HG02870 (cell line): ENCODE data around the gene TXNRD1.
"Not testable (repeated sequence)": the region's sequence is repeated elsewhere in the genome, so short reads cannot be mapped to it uniquely, and the experiment has no call there.

ENCODE experiments used
- ATAC-seq: cut with Tn5 transposase; IDR thresholded peaks from one replicate; pipeline ENCODE4 v1.9.1; 2021; ENCODE audit warnings: mild to moderate bottlenecking, moderate library complexity; ENCODE audit not compliant: unreplicated experiment

TXNRD1 gene

DNA sequence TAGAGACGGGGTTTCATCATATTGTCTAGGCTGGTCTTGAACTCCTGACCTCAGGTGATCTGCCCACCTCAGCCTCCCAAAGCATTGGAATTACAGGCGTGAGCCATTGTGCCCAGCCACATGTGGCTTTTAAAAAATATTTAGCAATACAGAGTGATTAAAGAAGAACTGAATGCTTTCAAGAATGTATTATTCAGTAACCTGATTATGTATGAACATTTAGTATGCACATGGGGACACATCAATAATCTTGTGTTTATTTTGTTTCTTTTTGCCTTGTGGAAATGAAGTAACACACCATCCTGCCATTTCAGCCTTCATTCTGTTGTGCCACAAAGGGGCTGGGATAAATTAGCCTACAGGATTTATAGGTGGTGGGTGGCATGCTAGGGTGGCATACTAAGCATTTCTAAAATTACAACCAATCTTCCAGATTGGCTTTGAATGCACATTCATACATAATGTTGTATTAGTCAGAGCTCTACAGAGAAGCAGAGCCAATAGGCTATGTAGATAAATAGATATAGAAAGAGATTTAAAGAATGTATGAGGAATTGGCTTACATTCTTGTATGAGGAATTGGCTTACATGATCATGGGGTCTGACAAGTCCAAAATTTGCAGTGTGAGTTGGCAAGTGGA lies 25.5 kb upstream of the TXNRD1 start:
- ATAC-seq = no peak

DNA sequence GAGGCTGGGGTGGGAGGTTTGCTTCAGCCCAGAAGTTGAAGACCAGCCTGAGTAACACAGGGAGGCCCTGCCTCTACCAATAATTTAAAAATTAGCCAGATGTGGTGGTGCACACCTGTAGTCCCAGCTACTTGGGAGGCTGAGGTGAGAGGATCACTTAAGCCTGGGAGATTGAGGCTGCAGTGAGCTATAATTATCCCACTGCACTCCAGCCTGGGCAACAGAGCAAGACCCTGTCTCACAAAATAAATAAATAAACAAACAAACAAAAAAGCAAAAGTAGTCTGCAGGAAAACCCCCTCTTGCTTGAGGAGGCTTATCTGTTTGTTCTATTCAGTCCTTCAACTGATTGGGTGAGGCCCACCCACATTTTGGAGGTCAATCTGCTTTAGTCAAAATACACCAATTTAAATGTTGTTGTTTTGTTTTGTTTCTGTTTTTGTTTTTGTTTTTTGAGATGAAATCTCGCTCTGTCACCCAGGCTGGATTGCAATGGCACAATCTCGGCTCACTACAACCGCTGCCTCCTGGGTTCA lies 24.9 kb upstream of the TXNRD1 start:
- no peak for ATAC-seq

- ATAC-seq = no peak
Observed at GRCh38 chr12:104197264-104197663, 18.3 kb upstream of the TXNRD1 start.

DNA sequence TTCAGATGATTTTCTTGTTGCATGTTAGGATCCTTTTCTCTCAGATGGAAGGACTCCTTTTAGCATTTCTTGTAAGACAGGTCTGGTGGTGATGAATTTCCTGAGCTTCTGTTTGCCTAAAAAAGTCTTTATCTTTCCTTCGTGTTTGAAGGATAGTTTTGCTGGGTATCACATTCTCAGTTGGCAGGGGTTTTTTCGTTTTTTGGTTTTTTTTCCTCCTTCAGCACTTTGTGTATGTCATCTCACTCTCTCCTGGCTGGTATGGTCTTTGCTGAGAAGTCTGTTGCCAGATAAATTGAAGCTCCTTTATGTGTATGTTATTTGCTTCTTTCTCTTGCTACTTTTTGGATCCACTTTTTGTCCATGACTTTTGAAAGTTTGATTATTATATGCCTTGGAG lies 15.6 kb upstream of the TXNRD1 start:
- ATAC-seq = no peak

GRCh38 chr12:104201238-104202001 lies 14.2 kb upstream of the TXNRD1 start:
- ATAC-seq = no peak

- ATAC-seq = no peak
Observed at GRCh38 chr12:104204690-104205480, 10.7 kb upstream of the TXNRD1 start.

DNA sequence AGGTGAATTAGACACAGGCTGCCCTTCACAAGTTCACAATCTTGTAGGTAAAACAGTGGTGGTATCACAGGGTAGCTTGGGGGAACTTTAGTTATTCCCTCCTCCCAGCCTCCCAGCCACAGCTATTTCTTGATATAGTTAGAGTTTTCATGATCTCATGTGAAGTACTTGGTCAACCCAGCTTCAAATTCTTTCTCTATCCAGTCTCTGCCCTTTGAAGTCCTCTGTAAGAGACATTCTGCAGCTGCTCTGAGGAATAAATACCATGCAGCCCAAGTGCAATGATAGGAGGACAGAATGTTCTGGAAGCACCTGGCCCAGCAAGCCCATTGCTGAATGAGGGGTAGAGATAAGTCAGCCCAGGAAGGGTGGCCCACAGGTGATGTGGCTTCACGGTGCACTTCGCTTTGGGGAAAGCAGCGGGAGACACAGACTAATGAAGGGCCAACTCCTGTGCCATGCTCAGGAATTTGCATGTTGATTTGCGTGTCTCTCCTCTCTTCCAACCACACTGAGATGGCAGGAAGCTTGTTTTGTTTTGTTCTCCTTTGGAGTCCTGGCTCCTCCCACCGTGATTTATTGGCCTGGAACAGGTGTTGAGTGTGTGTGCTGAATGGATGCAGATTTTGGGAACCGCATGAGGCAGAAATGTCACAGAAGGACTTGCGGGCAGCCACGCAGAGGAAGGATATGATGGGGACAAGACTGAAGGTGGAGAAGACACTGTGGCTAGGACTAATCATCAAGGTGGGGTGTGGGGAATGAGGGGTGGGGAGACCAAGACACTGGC lies 8.0 kb upstream of the TXNRD1 start:
- no peak for ATAC-seq

DNA sequence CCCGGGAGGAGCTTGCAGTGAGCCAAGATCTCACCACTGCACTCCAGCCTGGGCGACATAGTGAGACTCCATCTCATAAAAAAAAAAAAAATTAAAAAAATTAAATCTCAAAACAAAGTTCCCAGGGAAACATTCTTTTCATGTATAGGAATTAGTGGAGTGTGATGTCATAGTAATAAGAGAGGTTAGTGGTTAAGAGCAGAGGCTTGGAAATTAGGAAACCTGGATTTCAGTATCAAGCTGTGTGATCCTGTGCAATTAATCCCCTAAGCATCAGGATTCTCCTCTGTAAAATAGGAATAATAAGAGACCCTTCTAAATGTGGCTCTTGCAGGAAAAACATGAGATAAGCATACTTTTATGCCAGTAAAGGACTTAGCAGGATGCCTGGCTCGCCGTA lies 3.1 kb upstream of the TXNRD1 start:
- no peak for ATAC-seq

- ATAC-seq = no peak
Observed at GRCh38 chr12:104213952-104214351, 1.6 kb upstream of the TXNRD1 start.

GRCh38 chr12:104216521-104216924 lies 944 bp downstream of the TXNRD1 start:
- no peak for ATAC-seq

DNA sequence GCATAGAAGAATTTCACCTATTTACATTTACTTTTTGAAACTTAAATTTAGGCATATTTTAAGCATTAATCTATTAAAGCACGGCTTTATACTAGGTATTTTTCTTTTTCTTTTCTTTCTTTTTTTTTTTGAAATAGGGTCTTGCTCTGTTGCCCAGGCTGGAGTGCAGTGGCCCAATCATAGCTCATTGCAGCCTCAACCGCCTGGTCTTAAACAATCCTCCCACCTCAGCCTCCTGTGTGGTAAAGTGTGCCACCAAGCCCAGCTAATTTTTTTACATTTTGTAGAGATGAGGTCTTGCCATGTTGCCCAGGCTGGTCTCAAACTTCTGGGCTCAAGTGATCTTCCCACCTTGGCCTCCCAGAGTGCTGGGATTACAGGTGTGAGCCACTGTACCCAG lies 2.9 kb downstream of the TXNRD1 start:
- not testable (repeated sequence) for ATAC-seq

GRCh38 chr12:104218935-104219334 lies 3.4 kb downstream of the TXNRD1 start:
- ATAC-seq = no peak

DNA sequence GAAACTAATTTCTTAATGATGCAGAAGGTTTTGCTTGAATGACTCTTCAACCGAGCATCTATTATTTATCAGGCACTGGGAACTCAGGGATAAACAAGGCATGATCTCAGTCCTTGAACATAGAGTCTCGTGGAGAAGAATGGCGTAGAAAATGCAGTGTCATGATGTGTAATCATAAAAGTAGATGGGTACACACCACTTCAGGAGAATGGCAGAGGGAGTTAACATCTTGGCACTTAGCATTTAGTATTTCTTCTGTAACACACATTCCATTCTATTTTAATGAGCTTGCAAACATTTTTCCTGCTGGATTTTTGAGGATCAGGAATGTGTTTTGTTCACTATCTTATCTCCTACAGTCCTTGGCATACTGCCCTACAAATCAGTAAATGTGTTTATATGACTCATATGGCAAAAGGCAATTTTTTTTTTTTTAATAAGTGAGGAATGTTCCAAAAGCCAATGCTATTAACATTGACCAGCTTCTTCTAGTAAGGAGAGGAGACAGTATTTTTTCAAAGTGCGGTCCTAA lies 3.8 kb downstream of the TXNRD1 start:
- no peak for ATAC-seq

DNA sequence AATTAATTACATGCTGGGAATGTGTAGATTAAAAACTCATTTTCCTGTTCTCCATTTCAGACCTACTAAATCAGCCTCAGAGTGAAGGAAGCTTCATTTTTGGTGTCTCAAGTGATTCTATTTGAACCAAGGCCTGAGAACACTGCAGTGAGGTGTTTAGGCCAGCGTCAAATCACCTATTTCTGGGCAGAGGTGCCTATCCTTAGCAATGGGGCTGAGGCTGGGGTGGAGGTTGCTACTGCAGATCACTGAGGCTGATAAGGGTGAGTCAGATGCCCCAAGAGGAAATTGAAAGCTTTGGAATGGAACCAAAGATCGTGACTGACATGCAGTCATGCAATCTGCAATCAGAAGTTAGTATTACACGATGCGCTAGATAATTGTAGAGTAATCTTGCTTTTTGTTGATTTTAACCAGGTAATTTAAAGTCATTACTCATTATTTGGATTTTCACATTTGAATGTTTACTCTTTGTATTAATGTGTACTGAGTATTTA lies 4.4 kb downstream of the TXNRD1 start:
- ATAC-seq = no peak

GRCh38 chr12:104220931-104221330 lies 5.4 kb downstream of the TXNRD1 start:
- ATAC-seq = no peak

DNA sequence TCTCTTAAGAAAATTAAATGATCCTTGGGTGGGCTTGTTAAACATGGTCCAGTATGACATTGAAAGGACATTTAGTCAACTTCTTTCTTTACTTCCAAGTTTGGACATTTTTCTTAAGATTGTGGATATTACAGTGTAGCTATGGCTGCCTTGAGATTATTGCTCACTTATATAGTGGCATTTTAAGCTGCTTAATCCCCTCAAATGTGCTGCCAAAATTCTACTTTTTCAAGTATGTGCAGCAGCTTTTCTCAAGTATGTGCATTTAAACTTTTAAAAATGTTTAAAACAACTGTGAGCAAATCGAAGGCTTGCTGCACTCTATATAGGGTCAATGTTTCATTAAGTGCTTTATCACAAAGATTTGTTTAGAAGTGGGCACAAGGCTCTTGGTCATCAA lies 7.4 kb downstream of the TXNRD1 start:
- ATAC-seq = no peak

DNA sequence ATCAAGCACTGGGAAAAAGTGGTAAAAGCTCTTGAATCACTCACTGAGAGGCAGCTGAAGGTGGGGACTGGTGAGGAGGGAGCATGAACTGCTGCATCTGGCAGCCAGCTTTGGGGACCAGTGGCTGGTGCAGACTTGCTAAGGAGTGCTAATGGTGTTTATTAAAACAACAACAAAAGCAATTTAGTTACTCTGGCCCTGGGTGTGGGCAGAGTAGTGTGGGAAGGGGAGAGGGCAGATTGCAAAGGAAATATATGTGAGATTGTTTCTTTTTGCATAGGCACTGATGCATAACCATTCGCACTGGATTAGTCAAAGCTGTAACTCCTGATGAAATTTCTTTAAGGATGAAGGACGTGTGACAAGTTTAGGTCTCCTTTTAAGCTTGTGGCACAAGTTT lies 8.1 kb downstream of the TXNRD1 start:
- no peak for ATAC-seq

- no peak for ATAC-seq
Observed at GRCh38 chr12:104226672-104227071, 11.1 kb downstream of the TXNRD1 start.

DNA sequence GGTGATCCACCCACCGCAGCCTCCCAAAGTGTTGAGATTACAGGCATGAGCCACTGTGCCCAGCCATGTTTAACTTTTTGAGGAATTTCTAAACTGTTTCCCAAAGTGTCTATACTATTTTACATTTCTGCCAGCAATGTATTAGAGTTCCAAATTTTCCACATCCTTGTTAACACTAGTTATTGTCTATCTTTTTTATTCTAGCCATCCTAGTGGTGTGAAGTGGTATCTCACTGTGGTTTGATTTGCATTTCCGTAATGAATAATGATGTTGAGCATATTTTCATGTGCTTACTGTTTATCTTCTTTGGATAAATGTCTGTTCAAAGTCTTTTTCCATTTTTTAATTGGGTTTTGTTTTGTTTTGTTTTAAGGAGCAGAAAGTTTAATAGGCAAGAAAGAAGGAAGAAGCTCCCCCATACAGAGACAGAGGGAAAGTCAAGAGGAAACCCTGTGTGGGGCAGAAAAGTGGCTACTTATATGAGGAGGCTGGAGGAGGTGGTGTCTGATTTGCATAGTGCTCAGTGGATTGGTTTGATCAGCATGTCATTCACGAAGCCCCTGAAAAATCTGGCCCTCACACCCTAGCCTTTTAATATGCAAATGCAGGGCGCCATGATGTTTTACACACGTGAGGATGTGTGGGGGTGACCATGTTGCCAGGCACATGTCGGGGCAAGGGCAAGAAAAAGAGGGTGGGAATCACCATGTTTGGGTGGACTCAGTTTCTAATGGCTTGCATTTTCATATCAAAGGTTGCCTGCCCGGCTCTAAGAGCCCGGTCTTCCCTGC lies 14.9 kb downstream of the TXNRD1 start:
- ATAC-seq = no peak
